Measurements from ENCODE around the gene MRPL9.
A peak's percentile ranks its signal among the peaks of the same experiment; 100 is the strongest.

MRPL9 gene

GRCh38 chr1:151762941-151763921 lies at the start of gene MRPL9:
Gene MRPL9 (minus strand): TSS chr1:151763496. CDS start chr1:151763479, 17 bp downstream.
- TF ChIP-seq CTCF (conservative IDR thresholded peaks at IDR 0.05) (no peak), ZFX (IDR thresholded peaks at IDR 0.05) (peak; percentile 79)
- peak within 1 kb of the TSS; percentile 87 for H3K27ac ChIP-seq

GRCh38 chr1:151811181-151811580 lies 47.9 kb upstream of the MRPL9 start:
- no peak for TF ChIP-seq ZFX (IDR thresholded peaks at IDR 0.05)
- no peak for TF ChIP-seq CTCF (conservative IDR thresholded peaks at IDR 0.05)
- no peak overlapping the region for H3K27ac ChIP-seq

GRCh38 chr1:151809985-151810556 lies 46.8 kb upstream of the MRPL9 start:
- TF ChIP-seq CTCF (conservative IDR thresholded peaks at IDR 0.05) (no peak), ZFX (IDR thresholded peaks at IDR 0.05) (no peak)
- H3K27ac ChIP-seq, result no peak overlapping the region

- no peak overlapping the region for H3K27ac ChIP-seq
- TF ChIP-seq ZFX (IDR thresholded peaks at IDR 0.05) (no peak), CTCF (conservative IDR thresholded peaks at IDR 0.05) (no peak)
Observed at GRCh38 chr1:151809290-151809984, 46.1 kb upstream of the MRPL9 start.

GRCh38 chr1:151807766-151808165 lies 44.5 kb upstream of the MRPL9 start:
- no peak overlapping the region for H3K27ac ChIP-seq
- no peak for TF ChIP-seq CTCF (conservative IDR thresholded peaks at IDR 0.05)
- TF ChIP-seq ZFX (IDR thresholded peaks at IDR 0.05), result no peak

GRCh38 chr1:151807131-151807530 lies 43.8 kb upstream of the MRPL9 start:
- TF ChIP-seq CTCF (conservative IDR thresholded peaks at IDR 0.05) (no peak), ZFX (IDR thresholded peaks at IDR 0.05) (no peak)
- H3K27ac ChIP-seq, result no peak overlapping the region
